ENCODE data around the gene SLC9A3.

The SLC9A3 gene

DNA sequence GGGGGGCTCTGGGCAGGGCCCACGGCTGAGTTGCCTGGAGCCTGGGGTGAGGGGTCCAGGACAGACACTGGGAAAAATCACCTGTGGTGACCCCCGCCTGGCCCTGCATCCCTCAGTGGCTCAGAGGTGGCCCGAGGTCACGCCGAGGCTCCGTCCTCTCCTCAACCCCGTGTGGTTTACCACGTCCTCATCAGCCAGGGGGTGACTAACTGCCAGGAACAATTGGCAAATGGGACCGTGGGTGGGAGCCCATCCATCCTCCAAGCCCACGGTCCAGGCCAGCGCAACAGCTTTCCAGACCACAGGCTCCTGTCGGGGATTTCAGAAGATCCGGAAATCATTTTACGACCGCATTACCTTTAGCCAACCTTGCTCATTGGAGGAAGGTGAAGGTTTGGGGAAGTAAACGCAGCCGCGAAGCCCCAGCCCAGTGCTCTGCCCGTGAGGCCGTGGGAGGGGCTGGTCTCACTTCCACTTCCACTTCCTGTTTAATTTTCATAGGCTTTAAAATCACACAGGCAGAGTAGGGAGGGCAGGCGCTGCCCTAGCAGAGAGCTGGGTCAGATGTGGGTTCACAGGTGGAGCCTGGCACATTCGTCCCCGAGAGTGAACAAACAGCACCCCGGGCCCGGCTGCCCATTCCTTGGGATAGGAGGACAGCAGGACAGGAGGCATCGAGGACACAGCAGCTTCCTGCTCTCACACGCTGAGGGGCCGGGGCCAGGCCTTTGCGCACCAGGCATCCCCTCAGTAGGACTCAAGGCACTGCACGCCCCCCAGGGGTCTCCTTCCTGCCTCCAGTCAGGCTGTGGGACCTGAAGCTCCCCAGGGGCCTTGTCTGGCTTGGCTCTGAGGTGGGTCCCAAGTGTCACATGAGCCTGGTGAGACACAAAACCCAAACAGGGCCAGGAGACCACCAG lies 19.8 kb upstream of the SLC9A3 start:
- no peak for DNase-seq (ENCODE audit: low read depth, low spot score)
- POLR2A ChIA-PET, result no interaction called here

DNA sequence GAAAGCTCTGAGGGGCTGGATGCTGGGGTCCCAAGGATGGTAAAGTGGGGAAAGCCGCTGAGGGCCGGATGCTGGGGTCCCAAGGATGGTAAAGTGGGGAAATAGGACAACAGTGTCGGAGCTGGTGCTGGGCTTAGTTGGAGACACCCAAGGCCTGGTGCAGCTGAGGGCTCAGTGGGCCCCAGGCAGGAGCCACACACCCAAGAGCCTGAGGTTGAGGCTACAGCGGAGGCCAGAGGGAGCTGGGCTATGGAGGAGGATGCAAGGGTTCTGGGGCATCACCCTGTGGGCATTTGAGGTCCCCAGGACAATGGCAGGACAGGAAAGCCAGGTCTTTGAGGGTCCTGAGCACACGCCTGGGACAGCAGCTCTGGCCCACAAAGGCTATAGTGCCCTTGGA lies 19.1 kb upstream of the SLC9A3 start:
- DNase-seq (ENCODE audit: low read depth, low spot score), result no peak
- H3K4me3 ChIP-seq (ENCODE audit: low read depth, low read length), result no peak overlapping the region
- ChIA-PET CTCF (no interaction called here), POLR2A (no interaction called here)
- no peak for TF ChIP-seq CTCF (IDR thresholded peaks at IDR 0.05; ENCODE audit: insufficient read depth, low read length, missing control alignments)

More for the DNA sequence above, 19.8 kb upstream of the SLC9A3 start:
- no peak for TF ChIP-seq CTCF (IDR thresholded peaks at IDR 0.05; ENCODE audit: insufficient read depth, low read length, missing control alignments)
- CTCF ChIA-PET, result no interaction called here
- H3K4me3 ChIP-seq (ENCODE audit: low read depth, low read length), result no peak overlapping the region

DNA sequence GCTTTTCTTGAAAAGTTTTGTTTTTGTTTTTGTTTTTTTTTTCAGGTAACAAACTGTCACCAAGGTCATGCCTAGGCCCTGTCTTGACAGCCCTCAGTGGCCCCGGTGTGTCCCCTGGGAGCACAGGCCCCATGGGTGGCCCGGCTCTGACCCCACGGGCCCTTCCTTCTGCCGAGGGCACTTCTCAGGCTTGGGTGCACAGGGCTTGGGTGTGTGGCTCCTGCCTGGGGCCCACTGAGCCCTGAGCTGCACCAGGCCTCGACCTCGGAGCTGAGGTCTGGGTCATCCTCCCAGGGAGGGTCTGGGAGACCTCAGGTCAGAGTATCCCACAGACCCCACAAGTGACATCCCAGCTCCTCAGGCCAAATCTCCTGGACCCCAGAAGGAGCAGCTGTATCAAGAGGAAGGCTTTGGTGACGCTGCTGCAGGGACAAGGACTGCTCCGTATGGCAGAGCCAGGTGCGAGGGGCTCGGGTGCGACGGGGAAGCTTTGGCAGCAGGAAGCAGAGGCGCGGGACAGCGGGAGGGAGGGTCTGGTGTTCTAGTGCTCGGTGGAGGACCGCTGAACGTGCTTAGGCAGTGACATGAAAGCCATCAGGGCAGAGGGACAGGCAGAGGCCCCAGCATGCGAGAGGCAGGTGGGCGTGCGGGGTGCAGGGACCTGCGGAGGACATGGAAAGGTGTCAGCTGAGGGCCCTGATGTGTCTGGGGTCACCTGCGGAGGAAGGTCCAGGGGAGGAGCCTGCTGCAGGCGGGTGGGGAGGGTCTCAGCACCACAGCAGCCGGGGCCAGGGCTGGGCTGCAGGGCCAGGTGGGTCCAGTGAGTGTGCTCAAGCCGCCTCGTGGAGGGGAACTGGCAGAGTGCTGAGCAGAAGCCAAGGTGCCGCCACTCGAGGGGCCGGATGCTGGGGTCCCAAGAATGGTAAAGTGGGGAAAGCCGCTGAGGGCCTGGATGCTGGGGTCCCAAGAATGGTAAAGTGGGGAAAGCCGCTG lies 18.4 kb upstream of the SLC9A3 start:
- CTCF ChIA-PET, result no interaction called here
- POLR2A ChIA-PET, result no interaction called here
- DNase-seq (ENCODE audit: low read depth, low spot score), result no peak
- no peak for TF ChIP-seq CTCF (IDR thresholded peaks at IDR 0.05; ENCODE audit: insufficient read depth, low read length, missing control alignments)
- no peak overlapping the region for H3K4me3 ChIP-seq (ENCODE audit: low read depth, low read length)

GRCh38 chr5:541539-542318 lies 17.5 kb upstream of the SLC9A3 start:
- CTCF ChIA-PET, result no interaction called here
- no peak for DNase-seq (ENCODE audit: low read depth, low spot score)
- no peak overlapping the region for H3K4me3 ChIP-seq (ENCODE audit: low read depth, low read length)
- POLR2A ChIA-PET, result no interaction called here
- no peak for TF ChIP-seq CTCF (IDR thresholded peaks at IDR 0.05; ENCODE audit: insufficient read depth, low read length, missing control alignments)

DNA sequence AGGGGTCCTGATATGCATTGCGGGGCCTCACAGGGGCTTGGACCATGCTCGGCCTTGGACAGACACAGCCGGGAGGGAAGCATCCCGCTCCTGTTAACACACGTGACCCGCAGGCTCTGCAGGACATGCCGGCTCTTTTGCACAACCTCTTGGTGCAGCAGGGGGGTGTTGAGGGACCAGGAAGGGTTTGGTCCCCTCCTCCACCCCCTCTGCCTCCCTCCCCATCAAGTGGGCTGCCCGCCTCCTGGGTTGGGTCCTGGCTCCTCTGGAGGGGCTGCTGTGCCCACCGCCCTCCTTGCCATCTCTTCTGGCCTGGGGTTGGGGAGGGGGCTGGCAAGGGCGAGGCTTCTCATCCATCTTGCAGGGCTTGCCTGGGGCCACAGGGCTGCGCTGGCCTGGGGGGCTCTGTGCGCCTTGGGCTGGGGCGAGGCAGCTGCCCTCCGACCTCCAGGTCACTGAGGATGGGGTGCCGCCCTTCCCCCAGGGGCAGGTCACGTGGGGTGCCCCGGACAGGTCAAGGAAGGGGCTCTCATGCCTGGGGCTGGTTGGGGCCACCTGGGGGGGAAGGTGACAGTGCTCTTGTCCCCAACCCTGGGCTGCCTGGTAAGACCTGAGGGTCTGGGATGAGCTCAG lies 16.8 kb upstream of the SLC9A3 start:
- ChIA-PET POLR2A (no interaction called here), CTCF (interaction anchor here (0.6 kb wide), 1 partner anchor 104 kb away, joined by 3 read pairs; no protein-coding TSS in a partner anchor)
- TF ChIP-seq CTCF (IDR thresholded peaks at IDR 0.05; ENCODE audit: insufficient read depth, low read length, missing control alignments), result no peak
- no peak for DNase-seq (ENCODE audit: low read depth, low spot score)
- H3K4me3 ChIP-seq (ENCODE audit: low read depth, low read length), result no peak overlapping the region
